ENCODE measurements around the gene ZFP69B. TPM values are rescaled to one million over a fixed set of nuclear protein-coding genes. Genes with fewer than 3 reads are reported as not detected.
A peak's percentile ranks its signal among the peaks of the same experiment; 100 is the strongest.

ZFP69B gene
- total RNA-seq, 1 experiment from 2014 or later: 1.1 TPM

- in situ Hi-C loops (cut with HindIII; ENCODE audit: low pct_unique_long_range_greater_than_20kb, low sequenced_read_pairs): no loop called here
Observed at GRCh38 chr1:40507973-40508372, 57.7 kb downstream of the ZFP69B start.

GRCh38 chr1:40508375-40509341, 58.4 kb downstream of the ZFP69B start, which contains the start of gene EXO5:
Gene EXO5 (plus strand): TSS chr1:40508767. CDS start chr1:40514545, 5,778 bp downstream.
- DNase-seq (ENCODE audit: low read depth): peak; percentile 75
- in situ Hi-C loops (cut with HindIII; ENCODE audit: low pct_unique_long_range_greater_than_20kb, low sequenced_read_pairs): no loop called here

More at GRCh38 chr1:40507973-40508372, 57.7 kb downstream of the ZFP69B start:
- no peak for DNase-seq (ENCODE audit: low read depth)

Other genes starting within 250 kb of the ZFP69B start
- not detected in 2 replicates for gene TMCO2, start 202.5 kb upstream of the ZFP69B start, total RNA-seq (2014; rRNA removed; shearing (Covaris generic); ENCODE audit: low replicate concordance)
- gene ZMPSTE24, start 192.2 kb upstream of the ZFP69B start, total RNA-seq (2014; rRNA removed; shearing (Covaris generic); ENCODE audit: low replicate concordance): 23.2 and 23.7 TPM in 2 replicates
- gene COL9A2, start 133.2 kb upstream of the ZFP69B start, total RNA-seq (2014; rRNA removed; shearing (Covaris generic); ENCODE audit: low replicate concordance): not detected in 2 replicates
- gene SMAP2, start 76.7 kb upstream of the ZFP69B start, total RNA-seq (2014; rRNA removed; shearing (Covaris generic); ENCODE audit: low replicate concordance): 12.2 and 18.9 TPM in 2 replicates
- 5.6 and 6.9 TPM in 2 replicates for gene ZFP69, start 26.8 kb downstream of the ZFP69B start, total RNA-seq (2014; rRNA removed; shearing (Covaris generic); ENCODE audit: low replicate concordance)
- 5.2 and 6.5 TPM in 2 replicates for gene EXO5, start 58.3 kb downstream of the ZFP69B start, total RNA-seq (2014; rRNA removed; shearing (Covaris generic); ENCODE audit: low replicate concordance)
- gene ZNF684, start 81.2 kb downstream of the ZFP69B start, total RNA-seq (2014; rRNA removed; shearing (Covaris generic); ENCODE audit: low replicate concordance): 1.8 and 3.0 TPM in 2 replicates
- gene RIMS3, start 215.2 kb downstream of the ZFP69B start, total RNA-seq (2014; rRNA removed; shearing (Covaris generic); ENCODE audit: low replicate concordance): 1.3 and 4.2 TPM in 2 replicates
- gene NFYC, start 241.2 kb downstream of the ZFP69B start, total RNA-seq (2014; rRNA removed; shearing (Covaris generic); ENCODE audit: low replicate concordance): 16.2 and 25.6 TPM in 2 replicates

Data from Caki2 (cell line).